HCT116 (cell line): ENCODE data around the gene ELAC1. TPM values are rescaled to one million over a fixed set of nuclear protein-coding genes. Genes with fewer than 3 reads are reported as not detected.

ENCODE experiments used
- ATAC-seq: fragments of 200-7000 bp; cut with Tn5 transposase; 2 replicates; pipeline ENCODE4 v1.9.1; 2020; ENCODE audit warnings: mild to moderate bottlenecking, moderate library complexity
- BruUV-seq: library from RNA; stranded (reverse); fragments of 400-500 nt; replicated peaks from 2 replicates; lab custom pipeline; 2021; lab: Mats Ljungman, UMichigan
- CTCF ChIA-PET: fragments of 300-600 bp; sonication (Branson Sonifier 250); formaldehyde crosslinking; loops from one replicate; lab custom pipeline; 2021; ENCODE audit warnings: antibody characterized with exemption; lab: Charles Lee
- POLR2A ChIA-PET: fragments of 300-600, 350-600 bp; sonication (Branson Sonifier 250); formaldehyde crosslinking; loops from one replicate; lab custom pipeline; 2021; ENCODE audit warnings: antibody characterized with exemption; lab: Charles Lee
- RAD21 ChIA-PET, 2 experiments: fragments of 300-600 bp; sonication (Branson Sonifier 250); formaldehyde crosslinking; loops; one replicate each; lab custom pipeline; 2023; ENCODE audit warnings: low total read pairs in 2 of 2; ENCODE audit not compliant: uncharacterized antibody in 2 of 2, unreplicated experiment in 2 of 2, low non-redundant PET in 1 of 2; lab: Charles Lee
- DNase-seq: peaks from one replicate; pipeline ENCODE4 v3.0.0-alpha.2; 2010; ENCODE audit warnings: low read depth, low spot score
- H2AFZ ChIP-seq: fragments of 200-600 bp; shearing (Covaris generic), sonication (generic); 2 replicates; pipeline ENCODE4 v1.6.1; 2017; ENCODE audit warnings: low read depth, mixed run types, mixed read lengths, antibody characterized with exemption, low read length; ENCODE audit not compliant: poor library complexity, severe bottlenecking
- H3K27ac ChIP-seq: 2 replicates; pipeline ENCODE4 v1.5.1; 2012; ENCODE audit warnings: low read depth, low read length
- H3K27me3 ChIP-seq: fragments of 200-600 bp; sonication (generic); 2 replicates; pipeline ENCODE4 v1.6.1; 2016; ENCODE audit warnings: mixed run types, low read length, mixed read lengths; ENCODE audit not compliant: insufficient read depth
- H3K36me3 ChIP-seq, 2 experiments: fragments of 200-500 bp in 1 of 2; fragments of 200-600 bp in 1 of 2; sonication (Bioruptor generic) in 1 of 2; sonication (generic) in 1 of 2; 2 replicates each; pipeline versions ENCODE4 v1.5.1 to v1.6.1; 2014 to 2016; ENCODE audit warnings: low read length in 2 of 2, inconsistent platforms in 1 of 2, mixed read lengths in 1 of 2, mixed run types in 1 of 2; ENCODE audit not compliant: insufficient read depth in 2 of 2, control insufficient read depth in 1 of 2
- H3K4me1 ChIP-seq, 2 experiments: fragments of 200-600 bp in 1 of 2; sonication (generic) in 1 of 2; 2 replicates each; pipeline versions ENCODE4 v1.5.1 to v1.6.1; 2012 to 2017; ENCODE audit warnings: low read length in 2 of 2, inconsistent platforms in 1 of 2, mild to moderate bottlenecking in 1 of 2, mixed read lengths in 1 of 2, mixed run types in 1 of 2, moderate library complexity in 1 of 2; ENCODE audit not compliant: insufficient read depth in 2 of 2, control insufficient read depth in 1 of 2
- H3K4me2 ChIP-seq: fragments of 200-600 bp; sonication (generic); 2 replicates; pipeline ENCODE4 v1.6.1; 2017; ENCODE audit warnings: mixed run types, low read length, mixed read lengths
- H3K4me3 ChIP-seq, 2 experiments: fragments of 200-600 bp in 1 of 2; sonication (generic) in 1 of 2; replicated peaks in 1 of 2; 2 replicates each; pipeline ENCODE4 v1.5.1; 2011 to 2016; ENCODE audit warnings: low read length in 2 of 2, control low read depth in 1 of 2, low read depth in 1 of 2, mild to moderate bottlenecking in 1 of 2, mixed read lengths in 1 of 2, mixed run types in 1 of 2
- H3K79me2 ChIP-seq: fragments of 200-600 bp; sonication (generic); 2 replicates; pipeline ENCODE4 v1.6.1; 2017; ENCODE audit warnings: mild to moderate bottlenecking, mixed run types, low read length, moderate library complexity, mixed read lengths; ENCODE audit not compliant: insufficient read depth
- H3K9ac ChIP-seq: fragments of 200-600 bp; sonication (generic); 2 replicates; pipeline ENCODE4 v1.6.1; 2016; ENCODE audit warnings: low read length, mixed read lengths
- H3K9me2 ChIP-seq: fragments of 200-600 bp; sonication (generic), shearing (Covaris generic); 2 replicates; pipeline ENCODE4 v1.6.1; 2017; ENCODE audit warnings: mixed run types, mild to moderate bottlenecking, moderate library complexity; ENCODE audit not compliant: insufficient read depth
- H3K9me3 ChIP-seq, 2 experiments: fragments of 200-500 bp in 1 of 2; fragments of 200-600 bp in 1 of 2; sonication (Bioruptor generic) in 1 of 2; sonication (generic) in 1 of 2; 2 replicates each; pipeline ENCODE4 v1.6.1; 2014 to 2017; ENCODE audit warnings: low read length in 2 of 2, mixed read lengths in 2 of 2, inconsistent platforms in 1 of 2, low read depth in 1 of 2, mild to moderate bottlenecking in 1 of 2, mixed run types in 1 of 2, moderate library complexity in 1 of 2; ENCODE audit not compliant: control insufficient read depth in 1 of 2, insufficient read depth in 1 of 2
- H4K20me1 ChIP-seq: fragments of 200-600 bp; sonication (generic), shearing (Covaris generic); 2 replicates; pipeline ENCODE4 v1.6.1; 2017; ENCODE audit warnings: mixed run types, mild to moderate bottlenecking, moderate library complexity; ENCODE audit not compliant: insufficient read depth
- ATF3 ChIP-seq: IDR thresholded peaks from 2 replicates; pipeline ENCODE4 v1.6.1; 2012
- CEBPB ChIP-seq: IDR thresholded peaks from 2 replicates; pipeline ENCODE4 v1.6.1; 2012; ENCODE audit warnings: low read depth
- CTCF ChIP-seq, 3 experiments: fragments of 200-600 bp in 1 of 3; sonication (generic) in 1 of 3; IDR thresholded peaks in 2 of 3; conservative IDR thresholded peaks in 1 of 3; 2 replicates each; pipeline ENCODE4 v1.5.1; 2012 to 2017; ENCODE audit warnings: low read depth in 2 of 3, low read length in 2 of 3, antibody characterized with exemption in 1 of 3, borderline replicate concordance in 1 of 3, control low read depth in 1 of 3, mild to moderate bottlenecking in 1 of 3, mixed read lengths in 1 of 3, mixed run types in 1 of 3, moderate library complexity in 1 of 3; ENCODE audit not compliant: insufficient read depth in 1 of 3
- EZH2 ChIP-seq: fragments of 200-600 bp; sonication (generic); IDR thresholded peaks from 2 replicates; pipeline ENCODE4 v1.6.1; 2017; ENCODE audit warnings: antibody characterized with exemption, mixed run types
- EZH2phosphoT487 ChIP-seq: fragments of 200-600 bp; IDR thresholded peaks from 2 replicates; pipeline ENCODE4 v1.6.1; 2018; ENCODE audit warnings: antibody characterized with exemption, borderline replicate concordance
- FOSL1 ChIP-seq: IDR thresholded peaks from 2 replicates; pipeline ENCODE4 v1.6.1; 2012; ENCODE audit warnings: low read depth
- MAX ChIP-seq: IDR thresholded peaks from 2 replicates; pipeline ENCODE4 v1.6.1; 2012
- POLR2A ChIP-seq: IDR thresholded peaks from 2 replicates; pipeline ENCODE4 v1.7.0; 2011; ENCODE audit warnings: borderline replicate concordance; ENCODE audit not compliant: insufficient read depth, insufficient read length; ENCODE audit errors: extremely low read depth
- POLR2AphosphoS5 ChIP-seq: IDR thresholded peaks from 2 replicates; pipeline ENCODE4 v1.6.1; 2011; ENCODE audit warnings: mild to moderate bottlenecking, low read depth, low read length, moderate library complexity
- RAD21 ChIP-seq: IDR thresholded peaks from 2 replicates; pipeline ENCODE4 v1.6.1; 2012; ENCODE audit warnings: low read depth, mild to moderate bottlenecking
- REST ChIP-seq: IDR thresholded peaks from 2 replicates; pipeline ENCODE4 v1.6.1; 2012; ENCODE audit warnings: low read depth
- SP1 ChIP-seq: IDR thresholded peaks from 2 replicates; pipeline ENCODE4 v1.6.1; 2012; ENCODE audit warnings: low read depth
- SRF ChIP-seq: IDR thresholded peaks from 2 replicates; pipeline ENCODE4 v1.6.1; 2012; ENCODE audit warnings: low read depth
- TCF7L2 ChIP-seq: IDR thresholded peaks from 2 replicates; pipeline ENCODE4 v1.7.0; 2011; ENCODE audit warnings: borderline replicate concordance, inconsistent platforms; ENCODE audit not compliant: insufficient read depth, insufficient read length; ENCODE audit errors: extremely low read depth
- YY1 ChIP-seq: IDR thresholded peaks from 2 replicates; pipeline ENCODE4 v1.6.1; 2011; ENCODE audit warnings: low read length, low read depth, moderate library complexity, mild to moderate bottlenecking; ENCODE audit not compliant: insufficient replicate concordance; ENCODE audit errors: extremely low read depth
- ZBTB33 ChIP-seq: IDR thresholded peaks from 2 replicates; pipeline ENCODE4 v1.6.1; 2011; ENCODE audit warnings: mild to moderate bottlenecking, low read length, moderate library complexity; ENCODE audit not compliant: insufficient replicate concordance; ENCODE audit errors: extremely low read depth
- ZFX ChIP-seq: fragments of 450-650 bp; IDR thresholded peaks from 2 replicates; pipeline ENCODE4 v1.6.1; 2017
- ZNF274 ChIP-seq: fragments of 200-500 bp; sonication (Bioruptor generic); IDR thresholded peaks from 2 replicates; pipeline ENCODE4 v1.6.1; 2014; ENCODE audit warnings: mild to moderate bottlenecking, low read depth, low read length, inconsistent platforms
- intact Hi-C: fragments of 100-400 bp; cut with micrococcal nuclease; formaldehyde crosslinking; loops from 2 replicates; pipeline ENCODE4 v1.10.0; 2022
- total RNA-seq: library from RNA; stranded (reverse); gene quantifications from one replicate; pipeline ENCODE4 v1.2.1, GENCODE V29; 2021; ENCODE audit not compliant: unreplicated experiment

Gene ELAC1
- total RNA-seq, 1 experiment from 2014 or later: 8.6 TPM

- no peak for DNase-seq
- Histone ChIP-seq H3K4me1 (no peaks in the 10 kb centered on the region), H3K79me2 (no peaks in the 10 kb centered on the region), H2AFZ (no peak overlapping the region), H3K27me3 (no peaks in the 10 kb centered on the region), H3K36me3 (peaks cover 6 to 15% of the 10 kb centered on the region in 2 experiments; a peak in 3 of 4 replicates), H3K9ac (no peak overlapping the region), H3K9me2 (no peaks in the 10 kb centered on the region), H3K9me3 (no peaks in the 10 kb centered on the region), H3K4me3 (no peak overlapping the region), H3K27ac (no peak overlapping the region), H4K20me1 (no peaks in the 10 kb centered on the region), H3K4me2 (no peak overlapping the region)
- ChIA-PET POLR2A (no interaction called here), CTCF (no interaction called here), RAD21 (no interaction called here)
- intact Hi-C loops: no loop called here
- BruUV-seq: no TSS peak
- no peak for ATAC-seq
- TF ChIP-seq RAD21 (no peak), ATF3 (no peak), REST (no peak), SP1 (no peak), EZH2 (no peak), FOSL1 (no peak), CEBPB (no peak), MAX (no peak), SRF (no peak), ZBTB33 (no peak), ZFX (no peak), TCF7L2 (no peak), POLR2AphosphoS5 (no peak), EZH2phosphoT487 (no peak), ZNF274 (no peak), POLR2A (no peak), CTCF (IDR thresholded peaks at IDR 0.05 in 2 of 3, conservative IDR thresholded peaks at IDR 0.05 in 1 of 3; ENCODE audit: borderline replicate concordance in 1 of 3, insufficient read depth in 1 of 3, low read depth in 2 of 3, low read length in 2 of 3) (no peak), YY1 (no peak)
Observed at GRCh38 chr18:50926521-50926920, 41.3 kb upstream of the ELAC1 start.
